Measurements from ENCODE around the gene C4A. TPM values are rescaled to one million over a fixed set of nuclear protein-coding genes. Genes with fewer than 3 reads are reported as not detected.

The C4A gene
- total and polyA plus RNA-seq, 2 of the 13 experiments (the other 11 are each of a cell fraction or from before 2014, with no cell fraction given): 165 to 478 TPM

GRCh38 chr6:31971993-31972708, 9.7 kb upstream of the C4A start, which contains the start of gene DXO (continued):
- no peak; the same call in 1 of the 2 replicates for TF ChIP-seq SMAD1 (CRISPR knock-in tag; IDR thresholded peaks at IDR 0.05; ENCODE audit: borderline replicate concordance, low read depth)
- TF ChIP-seq SAP130 (CRISPR knock-in tag; IDR thresholded peaks at IDR 0.05; ENCODE audit: low read depth): peak; percentile 98
- peak; percentile 74; the same call in 1 of the 2 replicates for TF ChIP-seq SKIL (CRISPR knock-in tag; IDR thresholded peaks at IDR 0.05; ENCODE audit: borderline replicate concordance)
- no peak for TF ChIP-seq ZNF138 (CRISPR knock-in tag; IDR thresholded peaks at IDR 0.05; ENCODE audit: low read depth)
- TF ChIP-seq ZNF510 (CRISPR knock-in tag; IDR thresholded peaks at IDR 0.05; ENCODE audit: low read depth): peak; percentile 20; the same call in 1 of the 2 replicates
- peak; percentile 88 for TF ChIP-seq AGO1 (IDR thresholded peaks at IDR 0.05; ENCODE audit: low read depth, low read length, poor library complexity, severe bottlenecking)
- no peak; the same call in 1 of the 2 replicates for TF ChIP-seq ZNF773 (CRISPR knock-in tag; IDR thresholded peaks at IDR 0.05; ENCODE audit: borderline replicate concordance)
- peak; percentile 87; the same call in 1 of the 2 replicates for TF ChIP-seq KDM1A (CRISPR knock-in tag; IDR thresholded peaks at IDR 0.05)
- no peak for TF ChIP-seq GTF3A (CRISPR knock-in tag; conservative IDR thresholded peaks at IDR 0.05)
- no peak for TF ChIP-seq NFAT5 (CRISPR knock-in tag; IDR thresholded peaks at IDR 0.05)
- peak; percentile 94 for TF ChIP-seq PHF8 (CRISPR knock-in tag; IDR thresholded peaks at IDR 0.05)
- no peak; the same call in 1 of the 2 replicates for TF ChIP-seq SSRP1 (CRISPR knock-in tag; IDR thresholded peaks at IDR 0.05)
- no peak for TF ChIP-seq SP5 (CRISPR knock-in tag; IDR thresholded peaks at IDR 0.05; ENCODE audit: borderline replicate concordance, low read depth)
- no peak for TF ChIP-seq ATRX (CRISPR knock-in tag; IDR thresholded peaks at IDR 0.05; ENCODE audit: borderline replicate concordance)
- TF ChIP-seq CREB3 (CRISPR knock-in tag; IDR thresholded peaks at IDR 0.05): peak; percentile 39
- no peak; the same call in 1 of the 2 replicates for TF ChIP-seq ZNF33B (CRISPR knock-in tag; IDR thresholded peaks at IDR 0.05)
- peak; percentile 79; the same call in 1 of the 2 replicates for TF ChIP-seq SALL1 (CRISPR knock-in tag; IDR thresholded peaks at IDR 0.05)
- TF ChIP-seq YY1 (IDR thresholded peaks at IDR 0.05; ENCODE audit: insufficient read depth, insufficient replicate concordance, low read depth, low read length): peak; percentile 69
- TF ChIP-seq ZNF780A (CRISPR knock-in tag; IDR thresholded peaks at IDR 0.05): peak; percentile 96
- peak; percentile 80 for TF ChIP-seq CAMTA2 (CRISPR knock-in tag; IDR thresholded peaks at IDR 0.05; ENCODE audit: borderline replicate concordance)
- peak; percentile 93 for TF ChIP-seq ZNF672 (CRISPR knock-in tag; IDR thresholded peaks at IDR 0.05)
- no peak for TF ChIP-seq SCMH1 (CRISPR knock-in tag; IDR thresholded peaks at IDR 0.05; ENCODE audit: borderline replicate concordance)

All from HepG2 (cell line).